ENCODE data around the gene KCNJ6. TPM values are rescaled to one million over a fixed set of nuclear protein-coding genes. Genes with fewer than 3 reads are reported as not detected.
"Not testable (repeated sequence)": the region's sequence is repeated elsewhere in the genome, so short reads cannot be mapped to it uniquely, and the experiment has no call there.

KCNJ6 gene
- total RNA-seq, 1 experiment from 2014 or later: not detected

GRCh38 chr21:37780991-37781983 is 135.0 kb downstream of the KCNJ6 start:
- peak; percentile 26 for DNase-seq (ENCODE audit: low read depth)

DNA sequence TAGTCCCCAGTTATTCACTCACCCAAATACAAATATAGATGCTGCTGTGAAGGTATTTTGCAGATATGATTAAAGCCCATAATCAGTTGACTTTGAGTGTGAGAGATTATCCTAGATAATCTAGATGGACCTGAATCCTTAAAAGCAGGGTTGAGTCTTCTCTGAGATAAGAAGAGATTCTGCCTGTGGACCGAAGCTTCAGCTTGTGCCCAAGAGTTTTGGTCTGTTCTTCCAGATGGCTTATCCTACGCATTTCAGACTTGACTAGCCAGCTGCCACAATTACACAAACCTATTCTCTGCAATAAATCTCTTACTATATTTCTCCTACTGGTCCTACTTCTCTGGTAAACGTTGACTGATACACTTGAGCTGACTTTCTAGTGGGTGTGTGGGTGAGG is 145.1 kb downstream of the KCNJ6 start:
- no peak for DNase-seq (ENCODE audit: low read depth)

DNA sequence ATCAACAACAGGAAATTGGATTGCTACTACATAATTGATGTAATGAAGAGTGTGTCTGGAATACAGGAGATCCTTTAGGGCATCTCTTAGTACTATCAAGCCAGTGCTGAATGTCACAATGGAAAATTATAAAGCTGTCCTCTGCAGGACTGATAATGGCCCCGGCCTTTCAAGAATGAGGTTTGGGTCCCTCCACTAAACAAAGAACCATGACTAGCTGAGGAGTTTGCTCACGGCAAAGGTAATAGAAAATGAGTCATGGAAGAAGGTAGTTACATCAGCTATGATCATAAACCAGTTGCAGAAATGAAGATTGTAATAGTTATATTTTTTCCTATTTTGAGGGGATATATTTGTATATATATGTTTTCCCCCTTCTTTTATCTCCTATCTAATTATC is 145.8 kb downstream of the KCNJ6 start:
- DNase-seq (ENCODE audit: low read depth): no peak

DNA sequence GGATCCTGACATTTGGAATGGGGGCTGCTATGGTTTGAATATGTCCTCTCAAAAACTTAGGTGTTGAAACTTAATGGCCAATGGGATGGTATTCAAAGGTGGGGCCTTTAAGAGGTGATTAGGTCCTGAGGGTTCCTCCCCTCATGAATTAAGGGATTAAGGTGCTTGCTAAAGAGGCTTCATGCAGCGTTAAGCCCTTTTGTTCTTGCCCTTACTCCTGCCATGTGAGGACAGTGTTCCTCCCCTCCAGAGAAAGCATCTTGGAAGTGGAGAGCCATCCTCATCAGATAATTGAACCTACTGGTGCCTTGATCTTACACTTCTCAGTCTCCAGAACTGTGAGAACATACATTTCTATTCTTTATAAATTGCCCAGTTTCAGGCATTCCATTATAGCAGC is 146.6 kb downstream of the KCNJ6 start:
- DNase-seq (ENCODE audit: low read depth): no peak

DNA sequence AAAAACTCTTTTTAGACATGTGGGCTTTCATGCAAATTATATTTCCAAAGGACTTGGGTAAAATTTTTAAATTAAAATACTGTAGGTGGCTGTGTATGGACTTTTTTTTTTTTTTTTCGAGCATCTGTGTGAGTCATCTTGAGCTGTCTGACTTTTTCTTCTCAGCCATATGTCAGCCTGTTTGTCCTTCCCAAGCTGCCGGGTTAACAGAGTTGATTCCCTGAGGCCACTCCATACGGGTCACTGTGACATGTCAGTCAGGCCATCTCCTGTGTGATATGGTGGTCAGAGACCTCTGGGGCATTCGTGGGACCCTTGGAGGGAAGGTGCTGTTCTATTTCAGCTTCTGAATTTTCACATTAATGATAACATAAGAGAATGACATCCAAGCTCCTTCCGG is 148.3 kb downstream of the KCNJ6 start:
- peak; percentile 56 for DNase-seq (ENCODE audit: low read depth)

GRCh38 chr21:37766129-37766528 is 150.1 kb downstream of the KCNJ6 start:
- no peak for DNase-seq (ENCODE audit: low read depth)

GRCh38 chr21:37765221-37765900 is 150.9 kb downstream of the KCNJ6 start:
- DNase-seq (ENCODE audit: low read depth): no peak

- no peak for DNase-seq (ENCODE audit: low read depth)
These were observed 151.6 kb downstream of the KCNJ6 start for GRCh38 chr21:37764691-37765090.

DNA sequence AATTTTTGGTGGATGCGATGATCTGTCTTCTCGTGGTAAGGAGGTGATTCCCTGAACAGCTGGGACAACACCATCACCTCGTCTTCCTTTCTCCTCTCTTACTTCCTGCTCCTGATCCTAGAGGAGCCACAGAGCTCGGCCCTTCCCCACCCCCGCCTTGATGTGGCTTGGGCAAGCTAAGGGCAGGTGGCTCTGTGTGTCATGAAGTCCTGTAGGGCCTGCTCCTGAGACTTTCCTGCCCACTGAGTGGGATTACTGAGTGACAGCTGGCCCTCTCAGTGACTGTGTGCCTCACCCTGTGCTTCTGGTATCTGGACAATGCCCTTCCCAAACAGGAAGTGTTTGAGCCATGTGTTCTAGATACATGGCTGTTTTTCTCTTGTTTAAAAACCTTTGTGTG is 153.0 kb downstream of the KCNJ6 start:
- no peak for DNase-seq (ENCODE audit: low read depth)

GRCh38 chr21:37762606-37763005 is 153.7 kb downstream of the KCNJ6 start:
- DNase-seq (ENCODE audit: low read depth): no peak

DNA sequence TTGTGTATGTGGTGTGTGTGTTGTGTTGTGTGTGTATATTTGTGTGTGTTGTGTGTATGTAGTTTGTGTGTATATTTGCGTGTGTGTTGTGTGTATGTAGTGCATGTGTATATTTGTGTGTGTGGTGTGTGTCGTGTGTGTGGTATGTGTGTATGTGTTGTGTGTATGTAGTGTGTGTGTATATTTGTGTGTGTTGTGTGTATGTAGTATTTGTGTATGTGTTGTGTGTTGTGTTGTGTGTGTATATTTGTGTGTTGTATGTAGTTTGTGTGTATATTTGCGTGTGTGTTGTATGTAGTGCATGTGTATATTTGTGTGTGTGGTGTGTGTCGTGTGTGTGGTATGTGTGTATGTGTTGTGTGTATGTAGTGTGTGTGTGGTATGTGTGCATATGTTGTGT is 154.9 kb downstream of the KCNJ6 start:
- DNase-seq (ENCODE audit: low read depth): not testable (repeated sequence)

DNA sequence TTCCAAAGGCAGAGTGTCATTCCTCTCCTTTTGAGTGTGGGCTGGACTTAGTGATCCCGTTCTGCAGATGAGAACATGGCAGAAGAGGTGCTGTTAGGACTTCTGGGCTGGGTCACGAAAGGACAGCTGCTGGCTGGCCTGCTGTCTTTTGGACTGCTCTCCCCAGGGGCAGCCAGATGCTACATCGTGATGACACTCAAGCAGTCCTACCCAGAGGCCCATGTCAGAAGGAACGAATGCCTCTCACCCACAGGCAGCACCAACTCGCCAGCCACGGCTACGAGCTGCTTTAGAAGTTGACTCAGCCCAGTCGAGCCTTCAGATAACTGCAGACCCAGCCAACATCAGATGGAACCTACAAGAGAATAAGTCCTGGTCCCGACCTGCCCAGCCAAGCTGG is 156.5 kb downstream of the KCNJ6 start:
- DNase-seq (ENCODE audit: low read depth): no peak

DNA sequence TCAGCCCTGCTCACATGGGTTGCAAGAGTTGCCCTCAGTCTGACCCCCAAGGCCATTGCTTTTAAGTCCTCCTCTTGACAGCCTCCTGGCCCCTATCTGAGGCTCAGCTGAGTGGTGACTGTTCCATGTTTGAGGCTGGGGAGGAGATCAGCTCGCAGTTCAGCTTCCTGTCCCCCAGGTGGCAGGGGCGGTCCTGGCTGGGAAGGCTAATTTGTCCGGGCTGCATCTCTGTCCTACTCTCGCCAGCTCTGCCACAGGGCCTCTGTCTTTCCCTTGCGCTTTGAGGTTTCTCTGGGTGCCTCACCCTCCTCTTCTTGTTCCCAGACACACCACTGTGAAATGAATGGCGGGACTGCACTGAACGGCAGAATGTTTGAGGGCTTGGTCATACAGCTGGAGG is 157.3 kb downstream of the KCNJ6 start:
- DNase-seq (ENCODE audit: low read depth): peak; percentile 58

- DNase-seq (ENCODE audit: low read depth): no peak
These were observed 158.5 kb downstream of the KCNJ6 start for GRCh38 chr21:37757606-37758376.

DNA sequence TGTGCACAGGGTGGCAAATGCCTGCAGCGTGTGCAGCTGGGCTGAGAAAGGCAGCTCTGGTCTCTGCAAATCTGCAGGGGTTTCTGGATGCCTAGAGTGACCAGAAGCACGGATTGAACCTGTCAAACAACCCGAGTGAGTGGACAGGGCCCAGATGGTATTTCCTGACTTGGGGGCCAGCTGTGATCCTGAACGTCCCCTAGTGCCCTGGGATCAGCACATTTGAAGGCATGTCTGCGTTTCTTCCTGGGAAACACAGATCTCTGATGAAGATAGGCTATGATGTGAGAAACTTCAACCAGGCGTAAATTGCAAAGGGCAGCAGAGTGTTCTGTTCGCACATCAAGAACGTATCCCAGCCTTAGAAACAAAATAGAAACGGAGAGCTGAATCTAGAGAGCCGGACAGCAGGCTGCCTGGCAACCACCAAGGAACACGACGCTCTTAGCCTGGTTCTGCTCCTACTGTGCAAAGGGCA is 163.1 kb downstream of the KCNJ6 start:
- no peak for DNase-seq (ENCODE audit: low read depth)

DNA sequence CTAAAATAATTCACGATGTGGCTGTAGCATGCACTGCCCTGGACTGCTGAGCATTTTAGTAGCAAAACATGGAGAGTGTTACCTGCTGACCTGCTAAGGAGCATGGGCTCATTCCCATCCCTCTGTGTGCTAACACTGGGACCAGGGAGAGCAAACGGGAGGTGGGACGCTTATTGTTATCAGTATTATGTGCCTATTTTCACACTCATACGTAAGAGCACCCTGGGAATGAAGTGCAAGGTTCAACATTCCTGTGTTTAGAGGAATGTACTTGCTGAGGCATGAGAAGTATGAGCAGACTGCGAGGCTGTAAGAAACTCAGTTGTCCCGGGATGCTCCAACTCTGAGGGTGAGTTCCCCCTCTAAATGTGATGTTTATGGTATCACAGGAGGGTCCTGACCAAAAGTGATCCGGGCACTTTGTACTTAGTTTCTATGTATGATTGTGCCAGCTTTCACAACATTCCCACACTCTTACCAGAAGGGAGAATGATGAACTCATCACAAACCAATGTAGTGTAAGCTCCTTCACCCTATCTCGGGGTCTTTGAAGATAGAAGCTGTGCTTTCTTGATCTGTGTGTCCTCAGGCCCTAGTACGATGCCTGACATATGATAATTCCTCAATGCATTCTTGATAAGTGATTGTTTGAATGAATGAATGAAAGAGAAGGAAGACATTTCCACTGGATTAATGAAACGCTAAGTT is 164.8 kb downstream of the KCNJ6 start:
- no peak for DNase-seq (ENCODE audit: low read depth)

GRCh38 chr21:37749132-37749531 is 167.1 kb downstream of the KCNJ6 start:
- no peak for DNase-seq (ENCODE audit: low read depth)

DNA sequence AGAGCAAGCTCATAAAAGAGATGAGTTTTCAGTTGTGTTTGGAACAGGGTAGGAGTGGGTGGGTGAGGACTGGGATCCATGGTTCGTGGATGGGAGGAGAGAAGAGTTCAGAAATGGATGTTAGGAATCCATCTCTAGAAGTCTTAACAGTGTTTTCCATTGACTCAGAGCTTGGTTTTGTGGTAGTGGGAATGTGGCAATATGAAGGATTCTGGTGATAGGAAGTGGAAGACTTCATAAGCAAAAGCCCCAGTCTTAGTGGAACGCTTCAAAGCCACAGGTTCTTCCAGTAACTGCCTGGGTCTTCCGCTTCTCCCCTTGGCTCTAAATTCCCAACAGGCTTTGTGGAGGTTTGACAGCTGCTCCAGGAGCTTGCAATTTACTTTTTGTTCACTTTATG is 167.9 kb downstream of the KCNJ6 start:
- no peak for DNase-seq (ENCODE audit: low read depth)

DNA sequence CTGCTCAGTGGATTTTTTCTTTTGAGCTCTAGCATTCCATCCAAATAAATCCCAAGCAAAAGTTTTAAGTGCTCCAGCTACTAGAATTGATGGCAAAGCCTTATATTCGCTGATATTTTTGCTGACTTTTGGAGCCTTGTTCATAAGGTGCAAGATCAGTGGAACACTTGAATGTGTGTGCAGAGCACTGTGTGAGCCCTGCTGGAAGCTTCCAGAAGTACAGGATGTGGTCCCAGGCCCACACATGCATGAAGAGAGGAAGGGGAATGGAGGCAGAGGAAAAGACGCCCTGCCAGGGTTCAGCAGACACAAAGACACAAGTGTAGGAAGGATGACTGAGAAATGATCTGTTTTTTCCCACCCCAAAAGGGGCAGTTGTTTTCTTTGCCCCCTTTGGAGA is 169.4 kb downstream of the KCNJ6 start:
- DNase-seq (ENCODE audit: low read depth): no peak

DNA sequence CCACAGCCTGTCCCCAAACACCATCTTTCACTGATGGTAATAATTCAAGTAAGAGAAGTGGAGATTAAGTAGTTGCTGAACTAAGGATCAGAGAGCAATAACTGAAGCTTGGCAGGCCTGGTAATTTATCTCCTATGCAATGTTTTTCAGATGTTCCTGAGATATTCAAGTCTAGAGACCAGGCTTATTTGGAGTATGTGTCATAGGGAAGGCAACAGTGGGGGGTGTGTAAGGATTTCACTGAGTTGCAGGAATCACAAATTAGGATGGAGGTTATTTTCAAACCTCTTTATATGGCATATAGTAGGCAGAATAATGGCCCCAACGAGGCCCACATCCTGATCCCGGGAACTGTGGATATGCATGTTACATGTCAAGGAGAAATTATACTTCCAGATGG is 171.7 kb downstream of the KCNJ6 start:
- no peak for DNase-seq (ENCODE audit: low read depth)

- DNase-seq (ENCODE audit: low read depth): no peak
These were observed 173.7 kb downstream of the KCNJ6 start for GRCh38 chr21:37742532-37742931.

Data from RPMI7951 (cell line).